Endodermal cell (in vitro differentiated cells): ENCODE data around the gene BCL11B. TPM values are rescaled to one million over a fixed set of nuclear protein-coding genes. Genes with fewer than 3 reads are reported as not detected.

Source experiments
- DNase-seq: peaks from one replicate; pipeline ENCODE4 v3.0.0-alpha.2; 2017
- H3K27ac ChIP-seq: 2 replicates; pipeline ENCODE4 v1.5.1; 2013; ENCODE audit warnings: mild to moderate bottlenecking, low read depth, low read length, moderate library complexity
- H3K27me3 ChIP-seq: 2 replicates; pipeline ENCODE4 v1.6.1; 2013; ENCODE audit warnings: mild to moderate bottlenecking, low read length, moderate library complexity; ENCODE audit not compliant: insufficient read depth, control insufficient read depth, poor library complexity, severe bottlenecking
- H3K36me3 ChIP-seq: 2 replicates; pipeline ENCODE4 v1.7.0; 2013; ENCODE audit warnings: mild to moderate bottlenecking, low read length, moderate library complexity; ENCODE audit not compliant: control insufficient read depth, insufficient read depth
- H3K4me1 ChIP-seq: one replicate; pipeline ENCODE4 v1.7.0; 2013; ENCODE audit warnings: low read length; ENCODE audit not compliant: control insufficient read depth, insufficient read depth
- H3K4me3 ChIP-seq: 2 replicates; pipeline ENCODE4 v1.5.1; 2013; ENCODE audit warnings: mild to moderate bottlenecking, low read length, moderate library complexity
- H3K9ac ChIP-seq: 2 replicates; pipeline ENCODE4 v1.6.1; 2013; ENCODE audit warnings: mild to moderate bottlenecking, low read length, moderate library complexity; ENCODE audit not compliant: poor library complexity, severe bottlenecking; ENCODE audit errors: extremely low read depth
- H3K9me3 ChIP-seq: 2 replicates; pipeline ENCODE4 v1.6.1; 2013; ENCODE audit warnings: mild to moderate bottlenecking, low read length, moderate library complexity; ENCODE audit not compliant: control insufficient read depth
- H3K27ac Mint-ChIP-seq: 2 replicates; pipeline ENCODE4 v1.8.0; 2020; ENCODE audit warnings: mixed read lengths
- H3K27me3 Mint-ChIP-seq: 2 replicates; pipeline ENCODE4 v1.8.0; 2021; ENCODE audit warnings: mild to moderate bottlenecking, mixed read lengths; ENCODE audit not compliant: insufficient read depth
- H3K36me3 Mint-ChIP-seq: 2 replicates; pipeline ENCODE4 v1.8.0; 2020; ENCODE audit warnings: low read depth, mixed read lengths
- H3K4me1 Mint-ChIP-seq: 2 replicates; pipeline ENCODE4 v1.8.0; 2020; ENCODE audit warnings: mixed read lengths
- H3K4me3 Mint-ChIP-seq: 2 replicates; pipeline ENCODE4 v1.8.0; 2020; ENCODE audit warnings: mild to moderate bottlenecking, moderate library complexity, mixed read lengths
- H3K9me3 Mint-ChIP-seq: 2 replicates; pipeline ENCODE4 v1.8.0; 2020; ENCODE audit warnings: mild to moderate bottlenecking, mixed read lengths
- CTCF ChIP-seq: fragments of 200-600 bp; sonication (generic); conservative IDR thresholded peaks from 2 replicates; pipeline ENCODE4 v1.5.0; 2021; ENCODE audit warnings: antibody characterized with exemption, mild to moderate bottlenecking
- WGBS, 2 experiments: methylation state at CpG; one replicate each; pipeline versions ENCODE4 v1.1.5 to v1.1.7; 2013; ENCODE audit warnings: missing lambda C conversion rate in 2 of 2, mixed read lengths in 1 of 2; ENCODE audit not compliant: insufficient coverage in 1 of 2, insufficient read length in 1 of 2; 5-methylcytosine and 5-hydroxymethylcytosine counted together
- total RNA-seq, 2 donors: library from RNA; stranded (reverse); fragmentation: NEBNext Ultra II Directional in 1 of 2; extraction: Animal tissue kit (Norgen Biotek cat#: 25700) in 1 of 2; gene quantifications; 2 replicates in 1 of 2; 3 replicates in 1 of 2; pipeline ENCODE4 v1.2.1, GENCODE V29; 2021

Gene BCL11B
- total RNA-seq, 2 donors from 2014 or later: 5.7 to 6.0 TPM

GRCh38 chr14:99282261-99283050, 10.5 kb upstream of the BCL11B start:
- TF ChIP-seq CTCF: no peak
- no peaks in the 10 kb centered on the region for H3K9me3 Mint-ChIP-seq

GRCh38 chr14:99281396-99281795, 9.4 kb upstream of the BCL11B start:
- H3K4me1 Mint-ChIP-seq: peaks cover 9% of the 10 kb centered on the region
- H3K27me3 Mint-ChIP-seq: peaks cover 13% of the 10 kb centered on the region
- H3K9me3 Mint-ChIP-seq: no peaks in the 10 kb centered on the region
- peaks cover 2% of the 10 kb centered on the region for H3K4me1 ChIP-seq
- no peaks in the 10 kb centered on the region for H3K27me3 ChIP-seq
- no peak for TF ChIP-seq CTCF
- no peak overlapping the region for H3K9ac ChIP-seq
- no peaks in the 10 kb centered on the region for H3K36me3 ChIP-seq
- H3K36me3 Mint-ChIP-seq: no peaks in the 10 kb centered on the region
- H3K4me3 Mint-ChIP-seq: no peak overlapping the region
- no peaks in the 10 kb centered on the region for H3K9me3 ChIP-seq
- no peak overlapping the region for H3K27ac Mint-ChIP-seq
- no peak for DNase-seq
- H3K27ac ChIP-seq: no peak overlapping the region
- no peak overlapping the region for H3K4me3 ChIP-seq
- WGBS, 2 experiments: 71 to 80% methylated on average over 8 to 11 of the region's 11 CpGs

More at GRCh38 chr14:99282261-99283050, 10.5 kb upstream of the BCL11B start:
- no peak overlapping the region for H3K4me3 Mint-ChIP-seq
- H3K36me3 Mint-ChIP-seq: no peaks in the 10 kb centered on the region
- Histone ChIP-seq H3K4me3 (no peak overlapping the region), H3K27me3 (no peaks in the 10 kb centered on the region), H3K4me1 (no peaks in the 10 kb centered on the region), H3K36me3 (no peaks in the 10 kb centered on the region), H3K9me3 (no peaks in the 10 kb centered on the region), H3K9ac (no peak overlapping the region), H3K27ac (no peak overlapping the region)
- WGBS, 2 experiments: 93 to 95% methylated on average over 12 to 15 of the region's 15 CpGs
- peaks cover 4% of the 10 kb centered on the region for H3K4me1 Mint-ChIP-seq
- H3K27me3 Mint-ChIP-seq: peaks cover 12% of the 10 kb centered on the region
- H3K27ac Mint-ChIP-seq: no peak overlapping the region
- DNase-seq: no peak

- WGBS, 2 experiments: 86 to 100% methylated on average over 2 to 4 of the region's 4 CpGs
- Mint-ChIP-seq H3K27me3 (peaks cover 11% of the 10 kb centered on the region), H3K4me3 (no peak overlapping the region), H3K4me1 (peaks cover 9% of the 10 kb centered on the region), H3K36me3 (no peaks in the 10 kb centered on the region), H3K9me3 (no peaks in the 10 kb centered on the region), H3K27ac (no peak overlapping the region)
- Histone ChIP-seq H3K27me3 (no peaks in the 10 kb centered on the region), H3K9ac (no peak overlapping the region), H3K36me3 (no peaks in the 10 kb centered on the region), H3K9me3 (no peaks in the 10 kb centered on the region), H3K4me1 (peaks cover 5% of the 10 kb centered on the region), H3K4me3 (no peak overlapping the region), H3K27ac (no peak overlapping the region)
- TF ChIP-seq CTCF: no peak
- DNase-seq: peak; percentile 34
These were observed 8.9 kb upstream of the BCL11B start for GRCh38 chr14:99280852-99281251.
